KG1 (cell line): Measurements from ENCODE around the gene EHBP1.
"Not testable (repeated sequence)": the region's sequence is repeated elsewhere in the genome, so short reads cannot be mapped to it uniquely, and the experiment has no call there.

ENCODE experiments used
- DNase-seq: peaks from one replicate; lab custom pipeline; 2025; lab: John Stamatoyannopoulos, UW

EHBP1 gene

GRCh38 chr2:63019686-63020085 lies 314.2 kb downstream of the EHBP1 start:
- not testable (repeated sequence) for DNase-seq

GRCh38 chr2:63023444-63023843 lies 317.9 kb downstream of the EHBP1 start:
- DNase-seq = peak; percentile 8

DNA sequence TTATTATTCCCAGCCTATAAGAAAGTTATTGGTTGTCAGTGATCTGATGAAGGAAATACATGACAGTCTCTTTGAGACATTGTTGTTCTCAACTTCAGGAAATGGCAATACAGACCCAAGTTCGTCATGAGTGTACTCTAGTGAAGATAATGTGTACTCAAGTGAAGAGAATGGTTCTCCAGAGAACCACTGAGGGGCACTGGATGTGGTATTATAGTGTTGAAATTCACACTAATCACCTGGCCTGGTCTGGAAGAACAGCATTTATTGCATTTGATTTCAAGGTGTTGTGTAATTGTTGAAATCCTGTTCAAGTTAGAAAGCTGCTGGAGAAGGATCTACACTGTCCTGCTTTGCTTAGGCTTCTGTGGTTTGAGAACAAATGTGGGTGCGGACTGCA lies 321.7 kb downstream of the EHBP1 start:
- DNase-seq = no peak

DNA sequence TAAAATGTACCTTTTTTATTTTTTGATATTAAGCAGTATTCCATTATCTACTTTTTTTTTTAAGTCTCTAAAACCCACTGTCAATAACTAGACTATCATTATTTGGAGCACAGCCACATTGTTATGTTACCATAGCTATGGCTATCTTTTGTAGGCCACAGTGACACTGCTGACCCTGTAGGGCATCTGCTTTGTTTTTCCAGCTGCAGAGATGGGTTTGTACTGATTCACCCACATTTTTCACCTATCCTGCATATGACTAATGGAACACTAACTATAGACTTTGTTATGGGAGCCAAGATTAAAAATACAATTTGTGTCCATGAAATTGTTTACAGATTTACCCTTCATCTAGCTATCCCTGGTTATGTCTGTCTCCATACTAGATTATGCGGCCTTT lies 323.5 kb downstream of the EHBP1 start:
- no peak for DNase-seq

GRCh38 chr2:63034526-63034925 lies 329.0 kb downstream of the EHBP1 start:
- DNase-seq = no peak

- no peak for DNase-seq
These were observed 329.7 kb downstream of the EHBP1 start for GRCh38 chr2:63035169-63035568.

DNA sequence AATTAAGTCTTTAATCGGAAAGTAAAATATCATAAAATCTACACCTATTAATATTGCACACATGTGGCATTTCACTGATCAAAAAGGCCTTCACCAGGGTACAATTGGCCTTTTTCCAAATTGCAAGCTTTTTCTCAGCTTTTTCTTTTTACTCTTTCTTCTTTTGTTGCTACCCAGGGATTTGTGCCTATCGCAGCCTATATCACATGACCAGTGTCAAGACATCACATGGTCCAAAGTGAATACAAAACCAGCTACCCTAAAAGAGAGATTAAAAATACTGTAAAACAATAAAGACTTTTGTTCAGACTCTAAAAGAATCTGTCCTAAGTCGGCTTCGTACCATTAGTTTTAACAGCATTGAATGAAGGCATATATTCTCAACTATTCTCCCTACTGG lies 330.1 kb downstream of the EHBP1 start:
- no peak for DNase-seq

DNA sequence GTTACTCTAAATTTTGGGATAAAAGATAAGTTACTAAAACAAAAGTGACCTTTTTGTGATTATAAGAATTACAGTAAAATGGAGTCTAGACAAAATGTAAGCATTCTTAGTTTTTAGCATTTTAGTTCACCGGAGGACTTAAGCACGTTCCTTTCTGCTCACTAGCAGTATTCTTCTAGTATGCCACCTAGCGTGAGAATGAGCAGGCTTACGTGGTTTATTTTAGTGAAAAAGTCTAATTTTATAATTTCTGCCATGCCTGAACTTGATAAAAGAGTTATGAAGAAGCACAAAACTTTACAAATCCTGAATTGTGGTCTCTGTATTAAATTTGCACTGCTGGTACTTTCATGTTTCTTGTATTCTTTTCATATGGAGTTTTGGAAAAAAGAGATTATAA lies 332.5 kb downstream of the EHBP1 start:
- no peak for DNase-seq

DNA sequence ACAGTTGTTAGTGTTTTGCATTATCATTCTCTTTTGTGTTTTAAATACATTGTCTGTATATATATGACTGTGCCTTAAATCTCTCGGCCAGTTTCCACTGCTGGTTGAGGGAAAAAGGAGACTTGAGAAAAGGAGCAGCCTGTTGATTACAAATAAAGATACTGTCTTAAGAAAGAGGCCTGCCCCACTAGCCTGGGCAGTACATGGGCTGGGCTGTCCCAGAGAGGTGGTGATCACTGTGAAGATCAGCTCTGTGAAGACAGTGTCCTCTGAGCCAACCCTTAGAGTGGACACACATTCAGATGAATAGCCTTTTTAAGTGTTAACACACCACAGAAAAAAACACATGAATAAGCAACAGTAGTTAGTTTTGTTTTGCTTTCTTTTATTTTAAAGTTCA lies 335.1 kb downstream of the EHBP1 start:
- no peak for DNase-seq

DNA sequence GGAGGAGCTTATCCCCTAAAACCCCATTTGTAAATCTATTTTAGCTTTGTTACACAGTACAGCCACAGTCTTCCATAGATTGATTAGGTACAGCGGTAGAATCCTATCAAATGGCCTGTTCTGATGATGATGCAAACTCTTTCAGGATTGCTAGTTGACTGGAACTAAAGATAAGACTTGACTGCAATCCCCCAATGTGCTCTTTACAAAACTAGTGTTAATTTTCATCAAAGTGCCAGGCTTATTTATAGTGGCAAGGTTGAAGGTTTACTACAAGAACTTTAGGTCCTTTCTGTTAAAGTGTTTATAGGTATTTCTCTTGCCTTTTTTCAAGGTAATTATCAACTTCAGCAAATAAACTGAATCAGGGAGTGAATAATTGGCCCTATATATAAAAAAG lies 336.1 kb downstream of the EHBP1 start:
- DNase-seq = no peak

DNA sequence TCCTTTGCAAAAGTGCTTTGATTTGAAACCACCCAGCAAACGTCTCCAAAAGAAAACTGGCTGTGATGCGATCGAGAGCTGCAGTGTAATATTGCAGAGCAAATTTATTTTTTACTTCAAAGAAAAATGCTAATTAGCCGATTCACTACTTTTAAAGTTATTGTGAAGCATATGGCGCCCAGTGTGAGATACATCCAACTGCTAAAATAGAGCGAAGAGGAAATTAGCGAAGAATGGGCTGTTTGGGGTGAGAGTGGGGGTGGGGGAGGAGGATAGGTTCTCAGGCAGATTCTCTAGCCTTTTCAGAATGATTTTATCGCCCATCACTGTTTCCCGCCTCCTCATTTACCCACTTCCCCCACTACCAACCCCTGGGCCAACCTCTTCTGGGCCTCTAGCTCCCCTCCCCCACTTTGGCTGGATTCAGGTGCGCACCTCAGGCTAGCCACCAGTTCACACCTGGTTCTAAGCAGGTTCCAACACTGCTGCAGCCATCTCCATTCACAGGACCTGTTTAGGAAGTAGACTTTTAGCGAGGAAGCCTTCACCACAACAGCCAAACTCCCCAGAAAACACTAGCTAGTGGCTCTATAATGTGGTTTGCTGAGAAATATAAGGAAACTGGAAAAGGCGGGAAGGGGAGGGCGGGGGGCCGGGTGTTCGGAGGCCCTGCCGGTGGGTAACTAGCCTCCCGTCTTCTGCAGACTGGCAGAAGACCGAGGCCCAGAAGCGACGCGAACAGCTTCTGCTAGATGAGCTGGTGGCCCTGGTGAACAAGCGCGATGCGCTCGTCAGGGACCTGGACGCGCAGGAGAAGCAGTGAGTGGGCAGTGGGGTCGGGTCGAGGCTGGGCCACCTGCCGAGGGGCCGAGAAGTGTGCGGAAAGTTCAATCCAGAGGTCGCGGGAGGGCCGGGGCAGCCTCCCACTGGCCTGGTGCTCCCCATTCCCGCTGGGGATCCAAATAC lies 339.1 kb downstream of the EHBP1 start:
- no peak for DNase-seq

DNA sequence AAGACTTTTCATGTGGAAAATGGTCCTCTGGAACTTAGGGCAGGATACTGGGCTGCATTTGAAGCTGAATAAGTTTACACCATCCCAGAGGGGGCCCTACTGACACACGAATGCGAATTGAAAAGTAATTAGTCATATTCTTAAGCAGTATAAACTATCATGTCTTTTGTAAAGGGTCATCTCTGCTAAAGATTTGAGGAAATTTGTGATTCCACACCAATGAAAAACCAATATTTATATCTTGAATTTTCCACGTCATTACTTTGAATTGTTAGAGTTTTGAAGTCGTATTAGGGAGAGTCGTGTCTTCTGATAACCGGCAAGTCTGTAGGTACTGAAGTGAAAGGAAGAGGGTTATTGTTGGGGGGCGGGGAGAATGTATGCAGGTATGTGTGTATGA lies 341.0 kb downstream of the EHBP1 start:
- DNase-seq = no peak

- DNase-seq = no peak
These were observed 341.4 kb downstream of the EHBP1 start for GRCh38 chr2:63046961-63047320.

DNA sequence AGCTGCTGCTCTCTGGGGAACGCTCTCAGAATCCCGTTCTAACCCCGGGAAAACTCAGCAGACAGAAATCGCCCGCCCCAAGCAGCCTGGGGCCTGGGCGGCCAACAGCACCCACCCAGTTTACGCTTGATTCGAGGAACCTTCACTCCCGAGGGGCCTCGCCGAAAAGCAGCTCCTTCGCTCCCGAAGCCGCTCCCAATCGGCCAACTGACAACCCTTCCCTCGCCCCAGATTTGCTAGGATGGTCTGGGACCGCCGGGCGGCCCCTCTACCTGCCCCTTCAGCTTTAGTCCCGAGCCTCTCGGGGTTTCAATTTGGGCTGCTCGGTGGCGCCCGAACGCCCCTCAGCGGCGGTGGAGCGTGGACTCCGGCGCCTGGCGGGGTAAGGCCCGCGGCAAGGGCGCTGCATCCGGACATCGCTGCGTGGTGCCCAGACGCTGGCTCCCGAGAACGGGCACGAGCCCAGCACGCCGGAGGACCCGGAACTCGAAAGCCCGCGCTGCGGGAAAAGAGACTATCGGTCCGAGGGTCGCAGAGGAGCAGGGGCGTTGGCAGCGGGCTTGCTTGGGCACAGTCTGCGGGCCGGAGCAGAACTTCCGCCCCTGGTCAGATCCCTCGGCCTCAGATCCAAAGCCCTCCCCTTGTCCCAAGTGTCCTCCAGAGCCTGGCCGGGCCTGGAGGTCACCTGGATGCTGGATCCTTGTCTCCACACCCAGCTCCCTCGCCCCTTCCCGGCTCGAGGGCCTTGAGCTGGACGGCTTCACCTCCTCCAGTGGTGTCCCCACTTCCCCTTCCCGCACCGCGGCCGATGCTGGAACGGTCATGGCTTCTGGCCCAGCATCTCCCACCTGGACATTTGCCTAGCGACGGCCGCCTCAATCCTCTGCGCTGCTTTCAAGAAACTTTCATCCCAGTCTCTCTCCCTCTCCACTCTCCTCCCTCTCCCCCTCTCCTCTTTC lies 342.1 kb downstream of the EHBP1 start:
- no peak for DNase-seq

DNA sequence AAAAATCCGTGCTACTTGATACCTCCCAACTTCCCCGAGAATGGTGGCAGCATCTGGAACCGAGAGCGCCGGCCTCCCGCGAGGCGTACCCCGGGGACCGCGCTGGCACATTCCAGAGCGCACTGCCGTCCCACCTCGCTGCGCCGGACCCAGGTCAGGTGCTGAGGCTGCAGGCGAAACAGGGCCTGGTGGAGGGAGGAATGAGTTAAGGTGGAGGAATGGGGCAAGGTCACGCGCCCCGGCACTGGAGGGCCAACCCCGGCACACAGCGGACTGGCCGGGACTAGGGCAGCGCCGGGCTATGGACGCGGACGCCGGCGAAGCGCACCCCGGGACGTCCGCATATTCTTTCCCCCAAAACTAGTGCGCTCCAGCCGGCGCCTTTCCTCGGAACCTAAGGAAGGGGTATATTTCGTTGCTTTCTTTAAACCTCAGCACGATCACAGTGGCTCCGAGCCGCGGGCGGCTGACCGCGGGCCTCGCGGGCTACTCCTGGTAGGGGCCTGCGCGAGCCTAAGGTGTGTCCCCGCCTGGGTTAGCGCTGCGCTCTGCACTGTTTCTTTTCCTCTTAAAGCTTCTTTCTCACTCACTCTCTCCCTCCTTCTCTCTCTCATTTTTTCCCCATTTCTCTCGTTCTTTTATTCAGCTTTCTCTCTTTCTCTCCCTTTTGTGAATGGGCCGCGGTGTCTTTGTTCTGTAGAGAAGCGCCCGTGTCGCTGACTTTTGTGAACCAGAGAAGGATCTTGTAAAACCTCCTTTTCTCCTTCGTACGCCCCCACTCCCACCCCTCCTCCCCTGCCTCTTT lies 343.1 kb downstream of the EHBP1 start:
- DNase-seq = no peak

DNA sequence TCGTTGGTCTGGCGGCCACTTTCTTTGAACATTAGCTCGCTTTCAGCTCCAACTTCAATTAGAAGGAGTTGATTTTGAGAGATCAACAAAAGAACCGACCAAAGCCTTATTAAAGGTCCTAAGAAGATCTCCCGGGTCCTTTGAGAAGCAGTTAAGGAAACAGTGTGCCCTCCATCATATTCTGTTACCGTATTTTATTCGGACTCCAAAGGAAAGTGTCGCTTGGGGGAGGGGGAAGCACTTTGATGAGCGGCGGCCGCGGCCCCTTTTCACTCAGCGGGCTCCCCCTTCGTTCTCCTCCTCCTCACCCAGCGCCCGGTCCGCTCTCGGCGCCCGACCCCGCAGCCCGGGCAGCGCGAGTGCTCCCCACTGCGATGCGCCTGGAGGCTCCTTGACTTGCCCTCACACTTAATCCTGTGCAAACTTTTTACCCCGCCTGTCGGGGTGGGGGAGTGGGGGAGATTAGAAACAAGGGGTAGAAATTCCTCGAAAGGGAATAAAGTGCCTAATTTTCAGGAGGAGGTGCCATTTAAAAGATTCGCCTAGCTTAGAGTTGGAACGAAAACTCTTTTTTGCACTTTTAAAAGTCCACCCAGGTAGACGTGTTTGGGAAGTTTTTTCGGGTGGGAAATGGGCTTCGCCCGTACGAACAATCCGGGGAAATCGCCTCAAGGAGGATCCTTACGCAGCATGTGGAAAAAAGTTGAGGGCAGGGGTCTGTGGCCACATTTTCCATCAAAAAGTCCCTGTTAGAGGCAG lies 343.9 kb downstream of the EHBP1 start:
- DNase-seq = no peak

DNA sequence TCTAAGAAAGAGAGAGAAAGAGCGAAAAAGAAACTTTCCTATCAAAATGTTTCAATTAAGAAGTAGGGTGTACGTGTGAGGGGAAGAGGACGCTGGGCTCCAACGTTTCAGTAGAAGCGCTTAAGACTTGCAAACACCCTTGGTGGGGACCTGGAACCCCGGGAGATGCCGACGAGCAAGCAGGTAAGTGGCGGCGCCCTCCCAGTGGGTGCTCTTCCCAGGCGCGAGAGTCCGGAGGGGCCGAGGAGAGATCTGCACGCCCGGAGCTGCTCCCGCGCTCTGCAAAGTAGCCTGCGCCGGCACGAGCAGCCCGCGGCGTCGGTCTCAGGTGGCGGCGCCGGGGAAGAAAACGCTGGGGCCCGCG lies 344.4 kb downstream of the EHBP1 start:
- no peak for DNase-seq

- DNase-seq = no peak
These were observed 345.0 kb downstream of the EHBP1 start, which contains the start of gene OTX1 for GRCh38 chr2:63050334-63051041. OTX1 (plus strand) TSS chr2:63050830; CDS start chr2:63052991, 2,161 bp downstream.

GRCh38 chr2:63051042-63051794 lies 345.7 kb downstream of the EHBP1 start:
- no peak for DNase-seq
